Femur (tissue), 1 donor: Measurements from ENCODE around the gene EFCAB14.
"Not testable (repeated sequence)": the region's sequence is repeated elsewhere in the genome, so short reads cannot be mapped to it uniquely, and the experiment has no call there.

Source experiments
- DNase-seq: peaks from one replicate; pipeline ENCODE4 v3.0.0-alpha.2; 2017

Gene EFCAB14

DNA sequence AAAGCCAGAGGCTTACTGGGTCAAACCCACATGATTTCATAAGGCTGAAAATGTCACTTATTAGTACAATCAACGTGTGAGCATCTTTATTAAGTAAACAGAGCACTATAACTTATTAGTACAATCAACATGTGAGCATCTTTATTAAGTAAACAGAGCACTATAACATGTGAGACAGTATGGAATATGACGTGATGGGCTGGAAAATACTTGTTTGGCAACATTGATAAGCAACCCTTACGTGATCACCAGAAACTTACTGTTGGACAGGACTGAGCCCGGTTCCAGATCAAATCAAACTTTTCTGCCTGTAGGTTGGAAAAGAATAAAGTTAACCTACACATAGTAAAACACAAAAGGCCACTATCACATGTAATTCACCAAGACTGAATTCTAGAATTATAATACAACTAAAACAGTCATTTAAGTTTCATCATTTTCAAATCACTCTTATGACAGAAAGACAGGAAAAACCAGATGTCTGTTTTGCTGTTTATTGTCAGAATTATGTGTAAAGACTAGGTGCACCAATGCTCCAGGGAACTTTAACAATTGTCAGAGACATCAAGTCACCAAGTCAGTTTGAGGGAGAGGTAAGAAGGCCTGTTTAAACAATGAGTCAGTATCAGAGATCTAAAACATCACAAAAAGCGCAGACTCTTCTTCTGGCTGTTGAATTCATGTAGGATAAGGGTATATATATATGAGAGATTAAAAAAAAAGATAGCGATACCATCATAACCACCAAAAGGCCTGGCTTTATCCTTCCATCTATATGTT is 66.4 kb downstream of the EFCAB14 start:
- DNase-seq = no peak

DNA sequence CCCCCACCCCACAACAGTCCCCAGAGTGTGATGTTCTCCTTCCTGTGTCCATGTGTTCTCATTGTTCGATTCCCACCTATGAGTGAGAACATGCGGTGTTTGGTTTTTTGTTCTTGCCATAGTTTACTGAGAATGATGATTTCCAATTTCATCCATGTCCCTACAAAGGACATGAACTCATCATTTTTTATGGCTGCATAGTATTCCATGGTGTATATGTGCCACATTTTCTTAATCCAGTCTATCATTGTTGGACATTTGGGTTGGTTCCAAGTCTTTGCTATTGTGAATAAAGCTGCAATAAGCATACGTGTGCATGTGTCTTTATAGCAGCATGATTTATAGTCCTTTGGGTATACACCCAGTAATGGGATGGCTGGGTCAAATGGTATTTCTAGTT is 67.8 kb downstream of the EFCAB14 start:
- DNase-seq = not testable (repeated sequence)

DNA sequence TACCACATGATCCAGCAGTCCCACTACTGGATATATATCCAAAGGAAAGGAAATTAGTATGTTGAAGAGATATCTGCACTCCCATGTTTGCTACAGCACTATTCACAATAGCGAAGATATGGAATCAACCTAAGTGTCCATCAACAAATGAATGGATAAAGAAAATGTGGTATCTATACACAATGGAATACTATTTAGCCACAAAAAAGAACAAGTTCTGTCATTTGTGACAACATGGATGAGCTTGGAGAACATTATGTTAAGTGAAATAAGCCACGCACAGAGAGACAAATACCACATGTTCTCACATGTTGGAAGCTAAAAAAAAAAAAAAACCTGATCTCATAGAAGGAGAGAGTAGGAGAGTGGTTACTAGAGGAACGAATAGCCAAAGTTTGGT is 68.4 kb downstream of the EFCAB14 start:
- DNase-seq = no peak

- no peak for DNase-seq
Observed at GRCh38 chr1:46649764-46650163, 69.2 kb downstream of the EFCAB14 start.

GRCh38 chr1:46647611-46648010 is 71.3 kb downstream of the EFCAB14 start:
- no peak for DNase-seq

GRCh38 chr1:46646844-46647243 is 72.1 kb downstream of the EFCAB14 start:
- no peak for DNase-seq

GRCh38 chr1:46646331-46646730 is 72.6 kb downstream of the EFCAB14 start:
- DNase-seq = no peak

GRCh38 chr1:46645815-46646214 is 73.1 kb downstream of the EFCAB14 start:
- no peak for DNase-seq

DNA sequence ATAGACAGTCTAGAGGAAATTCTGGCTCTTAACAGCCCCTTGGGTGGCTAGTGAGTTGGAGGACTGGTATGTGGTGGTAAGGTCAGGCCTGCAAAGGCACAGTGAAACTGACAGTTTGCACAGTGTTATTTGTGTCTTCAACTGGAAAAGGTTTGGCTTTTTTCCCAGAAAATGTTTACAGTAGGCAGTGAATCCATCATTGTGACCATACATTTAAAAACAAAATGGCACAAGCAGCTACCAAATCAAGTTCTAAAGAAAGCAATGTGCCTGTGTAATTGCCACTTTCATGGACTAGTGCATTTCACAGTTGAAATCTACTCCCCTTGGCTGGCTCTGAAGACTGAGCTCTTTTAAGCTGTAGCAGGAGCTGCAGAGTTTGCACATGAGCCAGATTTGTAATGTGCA is 75.5 kb downstream of the EFCAB14 start:
- DNase-seq = no peak

- DNase-seq = no peak
Observed at GRCh38 chr1:46642115-46642680, 76.7 kb downstream of the EFCAB14 start.

DNA sequence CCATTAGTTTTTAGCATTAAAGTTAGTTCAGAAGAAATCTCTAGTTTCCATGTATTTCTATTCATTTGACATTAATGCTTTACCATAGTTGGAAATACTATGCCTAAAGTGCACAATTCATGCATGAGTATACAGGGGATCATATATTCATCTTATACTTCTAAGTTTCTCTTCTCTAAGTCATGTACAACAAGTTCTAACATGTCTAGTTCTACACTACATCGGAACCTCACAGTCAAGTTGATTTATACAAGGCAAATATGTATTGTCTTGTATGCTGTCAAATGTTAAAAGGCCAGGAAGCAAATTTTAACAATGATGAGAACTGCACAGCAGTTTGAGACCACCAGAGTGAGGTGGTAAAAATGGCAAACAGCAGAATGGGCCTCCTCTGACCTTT is 79.4 kb downstream of the EFCAB14 start:
- DNase-seq = no peak

DNA sequence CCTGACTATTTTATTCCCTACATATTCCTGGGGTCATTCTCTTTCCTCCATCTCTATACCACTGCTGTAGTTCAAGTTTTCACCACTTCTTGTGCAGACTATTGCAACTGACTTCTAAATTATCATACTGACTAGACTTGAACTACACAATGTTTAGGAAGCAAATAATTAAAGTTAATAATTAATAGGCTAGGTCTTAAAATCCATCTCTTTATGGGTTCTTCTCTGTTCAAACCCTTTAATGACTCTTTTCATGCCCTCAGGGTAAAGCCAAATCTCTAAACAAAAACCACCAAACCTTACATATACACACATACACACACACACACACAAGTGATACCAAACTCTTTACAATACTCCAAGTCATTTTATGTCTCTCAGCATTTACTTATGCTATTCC is 80.0 kb downstream of the EFCAB14 start:
- DNase-seq = no peak

- no peak for DNase-seq
Observed at GRCh38 chr1:46637444-46638083, 81.3 kb downstream of the EFCAB14 start.

DNA sequence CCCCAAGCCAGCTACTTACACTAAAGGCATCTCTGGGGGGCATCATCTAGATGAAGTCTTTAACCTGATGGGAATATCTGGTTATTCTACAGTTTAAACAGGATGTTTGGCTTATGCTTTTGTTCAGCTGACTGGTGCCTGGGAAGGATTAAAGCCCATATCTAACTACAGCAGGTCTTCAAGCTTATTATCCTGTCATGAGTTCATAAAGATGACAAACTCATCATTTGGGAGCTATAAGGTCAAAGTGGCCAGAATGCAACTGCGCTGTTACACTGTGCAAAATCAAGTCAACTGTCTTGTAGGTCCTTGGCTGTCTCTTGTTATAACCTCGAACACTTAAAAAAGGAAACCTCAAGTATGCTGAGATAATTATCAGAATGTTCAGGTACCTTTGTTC is 83.7 kb downstream of the EFCAB14 start:
- no peak for DNase-seq

- no peak for DNase-seq
Observed at GRCh38 chr1:46630719-46631118, 88.2 kb downstream of the EFCAB14 start.
